ENCODE results near the gene POLR1A.

DNA sequence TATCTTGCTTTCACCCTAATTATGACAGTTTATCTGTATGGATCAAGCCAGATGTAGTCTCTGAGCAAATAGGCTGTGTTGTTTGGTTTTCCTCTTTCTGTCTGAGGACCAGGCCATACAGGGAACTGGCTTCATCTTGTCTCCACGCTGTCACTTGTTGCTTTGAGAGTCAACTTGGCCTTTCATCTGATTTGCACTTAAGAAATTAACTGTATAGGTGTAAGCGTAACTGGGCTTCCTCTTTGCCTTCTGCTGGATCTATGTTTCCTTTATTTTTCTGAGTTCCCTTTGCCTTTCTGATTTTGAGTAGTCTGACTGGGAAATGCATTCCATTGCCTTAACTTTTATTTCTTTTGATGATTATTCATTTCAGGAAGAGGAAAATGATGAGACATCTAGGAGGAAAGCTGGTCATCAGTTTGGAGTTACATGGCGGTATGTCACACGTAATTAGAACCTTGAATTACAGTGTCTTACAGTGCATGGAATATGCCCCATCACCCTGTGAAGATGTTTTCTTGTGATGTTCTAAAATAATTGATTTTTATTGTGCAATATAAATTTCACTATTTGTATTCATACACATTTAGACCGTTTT is 17.7 kb upstream of the POLR1A start:
- TF ChIP-seq, protein P1, sequence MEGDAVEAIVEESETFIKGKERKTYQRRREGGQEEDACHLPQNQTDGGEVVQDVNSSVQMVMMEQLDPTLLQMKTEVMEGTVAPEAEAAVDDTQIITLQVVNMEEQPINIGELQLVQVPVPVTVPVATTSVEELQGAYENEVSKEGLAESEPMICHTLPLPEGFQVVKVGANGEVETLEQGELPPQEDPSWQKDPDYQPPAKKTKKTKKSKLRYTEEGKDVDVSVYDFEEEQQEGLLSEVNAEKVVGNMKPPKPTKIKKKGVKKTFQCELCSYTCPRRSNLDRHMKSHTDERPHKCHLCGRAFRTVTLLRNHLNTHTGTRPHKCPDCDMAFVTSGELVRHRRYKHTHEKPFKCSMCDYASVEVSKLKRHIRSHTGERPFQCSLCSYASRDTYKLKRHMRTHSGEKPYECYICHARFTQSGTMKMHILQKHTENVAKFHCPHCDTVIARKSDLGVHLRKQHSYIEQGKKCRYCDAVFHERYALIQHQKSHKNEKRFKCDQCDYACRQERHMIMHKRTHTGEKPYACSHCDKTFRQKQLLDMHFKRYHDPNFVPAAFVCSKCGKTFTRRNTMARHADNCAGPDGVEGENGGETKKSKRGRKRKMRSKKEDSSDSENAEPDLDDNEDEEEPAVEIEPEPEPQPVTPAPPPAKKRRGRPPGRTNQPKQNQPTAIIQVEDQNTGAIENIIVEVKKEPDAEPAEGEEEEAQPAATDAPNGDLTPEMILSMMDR (IDR thresholded peaks at IDR 0.05; ENCODE audit: borderline replicate concordance, extremely low read depth, low read length, poor library complexity, severe bottlenecking) = no peak
- no peak for TF ChIP-seq EZH2 (IDR thresholded peaks at IDR 0.05; ENCODE audit: borderline replicate concordance, low read depth, low read length, severe bottlenecking)

All from DND-41 (cell line).